Fibroblast of skin of right biceps (primary cell): Measurements from ENCODE around the gene RPP30.
A peak's percentile ranks its signal among the peaks of the same experiment; 100 is the strongest.

ENCODE experiments used
- DNase-seq: peaks from one replicate; pipeline ENCODE4 v3.0.0-alpha.2; 2013

The RPP30 gene

DNA sequence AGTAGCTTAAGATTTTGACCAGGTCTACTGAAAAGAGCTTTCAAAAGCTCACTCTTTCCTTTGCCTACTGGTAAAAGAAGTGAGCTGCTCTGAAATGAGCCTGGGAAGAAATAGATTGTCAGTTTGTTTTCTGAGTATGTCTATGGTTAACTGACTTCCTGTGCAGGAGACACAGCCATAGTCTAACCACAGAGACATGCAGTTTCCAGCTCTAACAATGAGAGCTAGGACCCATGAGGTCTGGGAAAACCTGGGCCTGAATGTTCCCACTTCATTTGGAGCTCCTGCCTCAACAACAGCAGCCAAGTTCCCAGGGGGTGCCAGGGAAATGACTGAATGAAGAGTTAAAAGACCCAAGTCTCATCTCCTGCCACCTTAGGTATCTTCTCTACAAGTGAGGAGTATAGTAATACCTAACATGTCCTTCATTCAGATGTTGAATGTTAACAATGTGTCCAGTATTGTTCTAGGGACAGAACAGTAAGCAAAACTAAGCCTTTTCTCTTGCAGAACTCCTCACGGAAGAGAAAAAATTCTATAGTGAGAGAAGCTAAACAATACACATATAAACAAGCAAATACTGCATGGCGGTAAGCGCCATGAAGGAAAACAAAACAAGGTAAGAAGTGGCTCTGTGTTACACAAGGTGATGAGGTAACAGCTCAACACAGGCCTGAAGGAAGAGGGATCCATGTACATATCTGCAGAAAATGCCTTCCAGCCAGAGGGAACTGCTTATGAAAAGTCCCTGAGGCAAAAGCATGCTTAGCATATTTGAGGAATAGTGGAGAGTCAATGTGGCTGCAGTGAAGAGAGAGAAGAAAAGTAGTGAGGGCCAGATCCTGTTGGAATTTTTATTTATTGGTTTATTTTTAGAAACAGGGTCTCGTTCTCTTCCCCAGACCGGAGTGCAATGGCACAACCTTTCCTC, 75.5 kb downstream of the RPP30 start:
- peak; percentile 69 for DNase-seq
